Omental fat pad (tissue), 4 donors: ENCODE data around the gene SNPH. TPM values are rescaled to one million over a fixed set of nuclear protein-coding genes. Genes with fewer than 3 reads are reported as not detected.
A peak's percentile ranks its signal among the peaks of the same experiment; 100 is the strongest.

ENCODE experiments used
- ATAC-seq: fragments of 150-250 bp; one replicate; pipeline ENCODE4 v1.9.1; 2016; ENCODE audit warnings: mild to moderate bottlenecking, moderate library complexity; ENCODE audit not compliant: low FRiP score
- DNase-seq: peaks from one replicate; pipeline ENCODE4 v3.0.0-alpha.2; 2019; ENCODE audit warnings: low spot score
- total RNA-seq, 4 donors: library from RNA; depleted of rRNA; stranded (reverse); fragments of >200 nt; gene quantifications; one replicate each; pipeline ENCODE4 v1.1.0, GENCODE V29; 2016
- TF ChIP-seq, protein P1 (sequence below), 3 donors: fragments of 450-650 bp; IDR thresholded peaks; one replicate each; pipeline ENCODE4 v1.5.1; 2016 to 2017; ENCODE audit warnings: antibody characterized with exemption in 3 of 3, mild to moderate bottlenecking in 3 of 3, moderate library complexity in 2 of 3

SNPH gene
- total RNA-seq, 4 donors from 2014 or later, result 2.0 to 3.9 (median 2.5) TPM

DNA sequence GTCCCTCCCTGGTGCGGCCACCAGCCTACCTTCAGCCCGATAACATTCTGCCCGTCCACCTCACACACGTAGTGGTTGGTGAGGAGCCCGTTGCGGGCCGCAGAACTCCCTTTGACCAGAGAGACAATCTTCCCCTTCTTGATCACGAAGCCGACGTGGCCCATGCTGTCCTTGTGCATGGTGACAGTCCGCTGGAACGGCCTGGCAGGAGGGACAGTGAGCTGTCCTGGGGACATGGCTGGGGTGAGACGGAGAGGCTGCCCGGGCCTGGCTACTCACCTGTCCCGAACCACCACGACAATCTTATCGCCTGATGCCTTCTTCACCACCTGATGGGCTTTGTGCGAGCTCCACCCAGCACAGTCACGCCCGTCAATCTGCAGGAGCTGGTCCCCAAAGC, 46.2 kb downstream of the SNPH start:
- no peak for DNase-seq

DNA sequence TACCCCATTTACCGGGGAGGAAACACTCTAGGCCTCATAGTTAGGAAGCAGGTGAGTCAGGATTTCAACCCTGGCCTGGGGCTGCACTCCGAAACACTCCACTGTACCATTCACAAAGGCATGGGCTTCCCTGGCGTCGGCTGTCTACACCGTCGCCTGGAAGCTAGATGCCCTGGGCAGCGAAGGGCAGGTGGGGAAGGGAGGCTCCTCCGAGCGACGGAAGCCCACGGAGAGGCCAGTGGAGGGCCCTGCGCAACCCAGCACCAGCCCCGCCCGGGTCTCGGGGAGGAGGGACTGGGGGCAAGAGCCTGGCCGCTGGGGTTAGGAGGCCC, 46.8 kb downstream of the SNPH start:
- ATAC-seq (peak; percentile 17), DNase-seq (no peak)
- TF ChIP-seq, protein P1, sequence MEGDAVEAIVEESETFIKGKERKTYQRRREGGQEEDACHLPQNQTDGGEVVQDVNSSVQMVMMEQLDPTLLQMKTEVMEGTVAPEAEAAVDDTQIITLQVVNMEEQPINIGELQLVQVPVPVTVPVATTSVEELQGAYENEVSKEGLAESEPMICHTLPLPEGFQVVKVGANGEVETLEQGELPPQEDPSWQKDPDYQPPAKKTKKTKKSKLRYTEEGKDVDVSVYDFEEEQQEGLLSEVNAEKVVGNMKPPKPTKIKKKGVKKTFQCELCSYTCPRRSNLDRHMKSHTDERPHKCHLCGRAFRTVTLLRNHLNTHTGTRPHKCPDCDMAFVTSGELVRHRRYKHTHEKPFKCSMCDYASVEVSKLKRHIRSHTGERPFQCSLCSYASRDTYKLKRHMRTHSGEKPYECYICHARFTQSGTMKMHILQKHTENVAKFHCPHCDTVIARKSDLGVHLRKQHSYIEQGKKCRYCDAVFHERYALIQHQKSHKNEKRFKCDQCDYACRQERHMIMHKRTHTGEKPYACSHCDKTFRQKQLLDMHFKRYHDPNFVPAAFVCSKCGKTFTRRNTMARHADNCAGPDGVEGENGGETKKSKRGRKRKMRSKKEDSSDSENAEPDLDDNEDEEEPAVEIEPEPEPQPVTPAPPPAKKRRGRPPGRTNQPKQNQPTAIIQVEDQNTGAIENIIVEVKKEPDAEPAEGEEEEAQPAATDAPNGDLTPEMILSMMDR (IDR thresholded peaks at IDR 0.05), result no peak

More for the DNA sequence above, 46.2 kb downstream of the SNPH start:
- TF ChIP-seq, protein P1 (IDR thresholded peaks at IDR 0.05), result no peak
- no peak for ATAC-seq

DNA sequence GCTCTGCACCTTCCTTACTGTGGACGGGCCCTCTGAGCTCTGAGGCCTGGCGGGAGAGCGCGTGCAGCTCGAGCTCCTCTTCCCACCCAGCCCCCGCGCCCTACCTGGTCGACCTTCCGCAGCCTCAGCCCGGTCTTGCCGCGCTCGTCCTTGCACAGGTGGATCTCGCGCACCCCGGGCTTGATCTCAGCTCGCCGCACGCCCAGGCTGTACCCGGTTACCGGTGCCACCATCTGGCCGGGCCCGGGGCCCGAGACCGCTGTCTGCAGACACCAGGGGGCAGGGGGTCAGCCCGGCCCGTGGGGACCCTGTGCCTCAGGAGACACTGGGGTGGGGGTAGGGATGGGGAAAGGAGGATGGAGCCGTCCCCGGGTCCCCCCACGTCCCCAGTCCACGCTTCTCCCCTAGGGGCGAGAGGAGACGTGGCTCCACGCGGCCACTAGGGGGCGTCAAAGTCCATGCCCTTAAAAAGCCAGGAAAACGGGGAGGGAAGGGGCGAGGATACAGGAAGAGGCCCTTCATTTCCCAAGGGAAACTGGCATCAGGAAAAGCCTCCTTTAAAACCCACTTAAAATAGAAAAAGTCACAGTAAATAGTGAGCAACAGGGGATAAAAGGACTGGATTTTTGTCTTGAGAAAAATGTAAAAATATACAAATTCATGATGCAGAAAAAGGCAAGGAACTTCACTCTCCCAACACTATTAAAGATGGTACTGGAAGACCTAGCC, 47.3 kb downstream of the SNPH start:
- DNase-seq (peak; percentile 48), ATAC-seq (peak; percentile 55)
- TF ChIP-seq, protein P1 (IDR thresholded peaks at IDR 0.05), result peak in 2 of 3 donors; percentile 84 to 90

DNA sequence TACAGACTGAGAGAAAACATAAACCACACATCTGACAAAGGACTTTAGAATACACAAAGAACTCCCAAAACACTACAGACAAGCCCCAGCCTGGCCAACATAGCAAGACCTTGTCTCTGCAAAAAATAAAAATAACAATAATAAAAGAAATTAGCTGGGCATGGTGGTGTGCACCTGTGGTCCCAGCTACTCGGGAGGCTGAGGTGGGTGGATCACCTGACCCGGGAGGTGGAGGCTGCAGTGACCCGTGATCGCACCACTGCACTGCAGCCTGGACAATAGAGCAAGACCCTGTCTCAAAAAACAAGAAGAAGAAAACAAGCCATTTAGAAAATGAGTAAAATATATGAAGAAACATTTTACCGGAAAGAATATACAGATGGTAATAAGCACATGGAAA, 49.7 kb downstream of the SNPH start:
- TF ChIP-seq, protein P1 (IDR thresholded peaks at IDR 0.05), result no peak

DNA sequence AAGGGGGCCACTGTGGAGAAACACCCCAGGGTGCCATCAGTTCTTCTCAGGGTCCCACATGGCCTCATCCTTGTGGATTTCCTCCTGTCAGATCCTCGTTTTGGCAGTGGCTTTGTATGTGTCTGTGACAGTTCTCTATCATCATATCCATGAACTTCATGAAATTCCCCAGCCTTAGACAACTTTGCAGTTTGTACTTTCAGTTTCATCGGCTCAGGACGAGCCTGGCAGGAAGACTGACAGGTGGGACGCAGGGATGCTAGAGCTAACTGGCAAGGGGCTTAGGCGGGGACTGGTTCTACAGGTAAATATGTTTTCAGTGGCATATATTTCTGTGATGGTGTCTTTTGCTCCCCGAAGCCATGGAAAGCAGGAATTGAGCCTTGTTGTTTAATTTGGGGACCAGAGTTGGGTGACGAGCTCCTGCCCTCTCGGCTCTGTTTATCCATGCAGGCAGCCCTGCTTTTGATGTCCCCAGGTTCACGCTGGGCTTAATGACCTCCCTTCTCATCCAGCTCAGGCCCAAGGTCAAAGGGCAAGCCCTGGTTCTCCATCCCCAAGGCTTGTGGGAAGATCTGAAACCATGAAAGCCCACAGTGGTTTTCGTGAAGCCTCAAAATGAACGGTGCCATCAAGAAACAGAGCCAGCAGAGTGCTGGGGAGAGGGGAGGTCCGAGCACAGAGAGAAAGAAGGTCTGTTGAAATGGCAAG, 51.6 kb downstream of the SNPH start:
- TF ChIP-seq, protein P1 (IDR thresholded peaks at IDR 0.05), result no peak
- ATAC-seq (no peak), DNase-seq (no peak)

More for the DNA sequence above, 49.7 kb downstream of the SNPH start:
- ATAC-seq, result no peak
- no peak for DNase-seq

DNA sequence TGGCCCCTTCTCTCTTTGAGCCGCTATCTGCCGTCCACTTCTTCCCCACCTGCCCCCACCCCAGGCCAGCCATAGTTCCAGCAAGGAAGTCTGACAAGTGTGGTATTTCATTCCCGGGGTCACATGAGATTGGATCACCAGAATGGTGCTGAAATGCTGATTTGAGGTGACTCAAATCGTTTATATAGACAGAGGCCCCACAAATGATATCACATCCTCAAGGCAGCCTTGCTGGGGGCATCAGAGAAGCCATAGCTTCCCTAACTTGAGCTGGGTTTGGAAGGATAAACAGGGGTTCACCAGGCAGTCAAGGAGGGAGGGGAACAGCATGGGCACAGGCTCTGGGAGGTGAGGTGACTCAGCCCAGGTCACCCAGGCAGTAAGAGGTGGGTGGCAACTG, 53.0 kb downstream of the SNPH start:
- ATAC-seq (no peak), DNase-seq (no peak)
- TF ChIP-seq, protein P1 (IDR thresholded peaks at IDR 0.05), result no peak

DNA sequence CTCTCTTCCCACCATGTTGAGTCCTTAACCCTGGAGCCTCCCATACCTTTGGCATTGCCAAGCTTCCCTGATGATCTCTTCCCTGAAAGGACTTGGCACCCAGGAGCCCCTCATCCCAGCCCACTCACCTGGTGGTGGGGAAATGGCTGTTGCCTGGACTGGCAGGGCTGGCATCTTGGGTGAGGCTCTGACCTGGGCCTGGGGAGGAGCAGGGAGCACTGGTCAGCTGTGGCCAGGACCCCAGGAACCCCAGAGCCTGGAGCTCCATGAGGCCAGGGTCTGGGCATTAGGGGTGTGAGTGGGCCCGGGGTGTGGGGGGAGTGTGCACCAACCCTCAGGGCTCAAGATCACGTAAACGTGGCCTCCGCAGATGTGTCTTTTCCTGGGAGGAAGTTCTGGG, 53.4 kb downstream of the SNPH start:
- ATAC-seq, result no peak
- no peak for DNase-seq
- TF ChIP-seq, protein P1 (IDR thresholded peaks at IDR 0.05), result no peak
